NCI-H345 treated with DMSO at 0.1 percent for 48 hours (cell line): ENCODE results near the gene FMN1.

ENCODE experiments used
- DNase-seq: peaks from one replicate; lab custom pipeline; 2025; ENCODE audit not compliant: unreplicated experiment; lab: John Stamatoyannopoulos, UW

Gene FMN1

GRCh38 chr15:33155691-33156420 lies 38.7 kb downstream of the FMN1 start:
- DNase-seq: no peak

- no peak for DNase-seq
Measured at GRCh38 chr15:33154351-33155166, 40.0 kb downstream of the FMN1 start.

- DNase-seq: no peak
Measured at GRCh38 chr15:33153548-33153947, 41.0 kb downstream of the FMN1 start.

- DNase-seq: no peak
Measured at GRCh38 chr15:33152502-33153109, 41.9 kb downstream of the FMN1 start.

- no peak for DNase-seq
Measured at GRCh38 chr15:33150971-33151370, 43.5 kb downstream of the FMN1 start.

GRCh38 chr15:33150431-33150941 lies 44.0 kb downstream of the FMN1 start:
- DNase-seq: no peak

GRCh38 chr15:33149919-33150318 lies 44.6 kb downstream of the FMN1 start:
- no peak for DNase-seq

- DNase-seq: no peak
Measured at GRCh38 chr15:33148129-33148751, 46.3 kb downstream of the FMN1 start.

- no peak for DNase-seq
Measured at GRCh38 chr15:33146051-33146450, 48.5 kb downstream of the FMN1 start.

GRCh38 chr15:33145447-33145846 lies 49.1 kb downstream of the FMN1 start:
- DNase-seq: no peak

GRCh38 chr15:33142708-33143107 lies 51.8 kb downstream of the FMN1 start:
- DNase-seq: no peak

- no peak for DNase-seq
Measured at GRCh38 chr15:33138000-33138399, 56.5 kb downstream of the FMN1 start.

GRCh38 chr15:33137101-33137500 lies 57.4 kb downstream of the FMN1 start:
- DNase-seq: no peak

- no peak for DNase-seq
Measured at GRCh38 chr15:33136353-33136752, 58.2 kb downstream of the FMN1 start.

- no peak for DNase-seq
Measured at GRCh38 chr15:33135355-33135781, 59.1 kb downstream of the FMN1 start.

GRCh38 chr15:33132722-33133345 lies 61.7 kb downstream of the FMN1 start:
- peak; percentile 4 for DNase-seq

GRCh38 chr15:33132233-33132580 lies 62.3 kb downstream of the FMN1 start:
- DNase-seq: no peak

- no peak for DNase-seq
Measured at GRCh38 chr15:33131552-33132232, 62.8 kb downstream of the FMN1 start.

GRCh38 chr15:33126559-33127290 lies 67.8 kb downstream of the FMN1 start:
- DNase-seq: peak; percentile 89
